ENCODE results near the gene IL36RN.
A peak's percentile ranks its signal among the peaks of the same experiment; 100 is the strongest.

IL36RN gene

DNA sequence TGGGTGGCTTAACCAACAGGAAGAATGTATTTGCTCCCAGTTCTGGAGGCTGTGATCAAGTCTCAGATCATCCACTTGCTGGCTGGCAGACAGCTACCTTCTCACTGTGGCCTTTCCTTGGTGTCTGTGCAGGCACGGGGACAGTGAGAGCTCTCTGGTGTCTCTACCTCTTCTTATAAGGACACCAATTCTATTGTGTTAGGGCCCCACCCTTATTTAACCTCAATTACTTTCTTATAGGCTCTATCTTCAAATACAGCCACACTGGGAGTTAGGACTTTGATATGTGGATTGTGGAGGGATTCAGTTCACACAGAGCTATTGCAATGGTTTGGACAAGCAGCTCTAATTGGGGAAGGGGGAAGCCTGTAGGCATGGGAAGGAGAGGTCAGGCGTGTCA is 43.1 kb downstream of the IL36RN start:
- no peak for DNase-seq (ENCODE audit: low read depth)

DNA sequence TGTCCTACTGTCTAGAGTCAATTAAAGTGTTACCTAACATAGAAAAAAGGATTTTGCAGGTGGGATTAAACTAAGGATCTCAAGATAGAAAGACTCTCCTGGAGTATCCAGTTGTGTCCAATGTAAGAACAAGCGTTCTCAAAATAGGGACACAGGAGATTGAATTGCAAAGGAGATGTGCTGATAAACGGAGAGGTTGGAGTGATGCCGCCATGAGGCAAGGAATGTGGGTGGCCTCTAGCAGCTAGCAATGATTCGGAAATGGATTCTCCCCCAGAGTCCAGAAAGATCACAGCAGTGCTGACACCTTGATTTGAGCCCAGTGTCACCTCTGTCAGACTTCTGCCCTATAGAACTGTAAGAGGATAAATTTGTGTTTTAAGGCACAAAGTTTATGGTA is 44.3 kb downstream of the IL36RN start:
- DNase-seq (ENCODE audit: low read depth) = no peak

DNA sequence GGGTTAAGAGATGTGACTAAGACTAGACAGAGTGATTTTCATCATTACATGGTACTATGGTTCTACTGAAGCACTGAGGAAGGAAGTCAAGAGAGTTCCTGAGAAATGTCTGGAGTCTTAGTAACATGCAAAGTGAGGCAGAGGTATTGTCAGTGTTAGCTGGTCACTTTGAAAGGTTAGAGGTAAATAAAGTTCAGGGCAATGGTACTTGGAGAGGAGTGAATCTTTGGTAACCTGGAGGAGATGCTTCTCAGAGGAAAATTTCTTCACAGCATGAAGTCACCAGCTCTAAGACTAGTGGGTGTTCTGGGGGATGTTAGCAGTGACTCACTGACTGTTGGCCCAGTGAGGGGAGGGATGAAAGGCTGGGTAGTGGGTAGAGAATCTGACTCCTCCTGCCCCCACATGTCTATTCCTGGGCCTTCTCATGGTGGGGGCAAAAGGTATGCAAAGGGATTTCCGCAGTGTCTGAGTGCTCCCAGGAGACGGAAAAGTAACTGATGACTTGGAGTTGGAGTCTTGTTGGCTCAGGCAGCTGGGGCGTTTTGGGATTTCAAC is 45.1 kb downstream of the IL36RN start:
- no peak for DNase-seq (ENCODE audit: low read depth)

DNA sequence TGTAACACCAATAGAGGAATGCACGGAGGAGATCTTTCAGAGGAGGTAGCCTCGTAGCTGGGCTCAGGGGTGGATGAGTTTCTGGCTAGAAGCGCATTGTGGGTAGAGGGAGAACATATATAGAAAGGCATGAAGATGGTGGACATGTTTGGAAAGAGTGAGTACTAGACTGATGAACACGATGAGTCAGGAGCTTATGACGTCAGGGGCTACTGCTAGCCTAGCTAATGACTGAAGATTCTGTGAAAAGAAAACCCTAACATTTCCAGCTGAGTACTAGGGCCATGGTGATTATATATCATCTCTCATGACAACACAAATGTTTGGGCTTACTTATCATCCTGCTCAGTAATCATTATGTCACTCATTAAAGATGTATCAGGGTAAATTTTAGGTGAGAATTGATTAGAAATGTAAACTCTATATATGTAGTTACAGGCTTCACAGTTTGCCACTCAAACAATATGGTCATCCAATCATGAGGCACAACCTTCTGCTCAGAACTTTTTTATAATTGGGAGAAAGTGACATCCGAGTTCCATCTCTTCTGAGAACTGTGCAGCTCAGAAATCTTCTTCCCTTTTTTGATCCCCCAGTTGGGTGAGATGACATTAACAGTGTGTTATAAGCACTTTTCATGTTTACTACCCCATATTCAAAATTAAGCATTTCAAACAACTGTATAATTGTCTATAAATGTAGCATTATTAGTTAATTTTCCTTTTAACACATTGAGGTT is 46.2 kb downstream of the IL36RN start:
- DNase-seq (ENCODE audit: low read depth) = peak; percentile 24

DNA sequence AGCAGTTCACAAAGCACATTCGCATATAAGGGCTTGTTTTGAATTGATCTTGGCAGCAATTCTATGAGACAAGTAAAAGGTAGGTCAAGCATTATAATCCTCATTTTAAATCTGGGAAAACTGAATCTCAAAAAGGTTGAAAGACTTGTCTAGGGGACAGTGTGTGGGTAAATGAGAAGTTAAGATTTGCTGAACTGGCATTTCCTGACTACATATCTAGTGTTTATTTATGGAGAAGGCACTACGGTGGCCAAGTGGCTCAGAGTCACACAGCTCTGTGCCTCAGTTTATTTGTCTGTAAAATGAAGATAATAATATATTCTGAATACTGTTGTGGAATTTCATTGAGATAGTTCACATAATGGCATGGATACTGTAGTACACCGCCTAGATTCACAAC is 52.1 kb downstream of the IL36RN start:
- no peak for DNase-seq (ENCODE audit: low read depth)

DNA sequence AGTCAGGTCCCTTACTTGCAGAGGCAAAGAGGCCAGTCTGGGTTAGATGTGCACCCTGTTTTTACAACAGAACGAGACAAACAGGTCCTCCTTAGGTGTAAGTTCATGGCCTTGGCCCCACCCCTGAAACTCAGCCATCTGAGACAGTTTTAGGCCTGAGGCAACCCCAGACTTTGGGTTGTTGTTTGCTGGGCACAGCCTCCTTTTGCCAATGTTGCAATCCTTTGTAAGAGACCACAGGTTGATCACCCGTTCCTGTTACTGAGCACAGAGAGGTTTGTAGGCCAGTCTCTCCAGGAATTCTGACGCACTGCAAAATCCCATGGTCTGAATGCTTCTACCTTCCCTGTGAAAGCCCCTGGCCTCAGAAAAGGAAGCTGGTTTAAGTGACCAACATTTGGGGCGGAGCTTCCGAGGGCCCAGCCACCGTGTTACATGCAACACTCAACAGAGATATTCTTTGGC is 52.9 kb downstream of the IL36RN start:
- no peak for DNase-seq (ENCODE audit: low read depth)

DNA sequence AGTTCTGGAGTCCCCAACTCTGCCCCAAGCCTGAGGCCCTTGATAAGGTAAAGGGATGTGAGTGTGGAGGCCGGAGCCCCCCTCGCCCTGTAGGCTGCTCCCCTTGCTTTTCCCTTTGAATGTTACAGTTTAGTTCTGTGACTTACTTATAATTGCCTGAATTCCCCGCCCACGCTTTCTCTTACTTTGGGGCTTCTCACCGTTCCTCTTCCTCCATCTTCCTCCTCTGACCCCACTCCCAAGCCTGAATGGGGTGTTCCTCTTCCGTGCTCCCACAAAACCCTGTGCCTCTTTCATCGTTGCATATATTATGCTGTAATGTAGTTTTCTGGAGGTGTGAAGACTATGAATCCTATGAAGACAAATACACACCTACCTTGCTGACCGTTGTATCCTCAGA is 53.4 kb downstream of the IL36RN start:
- DNase-seq (ENCODE audit: low read depth) = no peak

DNA sequence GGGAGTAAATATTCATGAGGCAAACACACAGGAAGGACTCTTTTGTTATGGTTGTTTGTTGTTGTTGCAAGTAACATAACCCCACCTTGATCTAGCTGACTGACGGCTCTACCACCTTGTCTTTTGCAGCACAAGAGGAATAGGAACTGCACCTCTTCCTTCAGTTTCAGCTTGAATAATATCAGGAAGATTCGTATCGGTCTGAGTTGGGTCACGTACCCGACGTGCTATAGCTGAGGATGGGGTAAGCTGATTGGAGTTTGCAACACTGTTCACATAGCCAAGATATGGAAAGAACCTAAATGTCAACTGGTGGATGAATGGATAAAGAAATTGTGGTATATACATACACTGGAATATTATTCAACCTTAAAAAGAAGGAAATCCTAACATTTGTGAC is 53.9 kb downstream of the IL36RN start:
- no peak for DNase-seq (ENCODE audit: low read depth)

DNA sequence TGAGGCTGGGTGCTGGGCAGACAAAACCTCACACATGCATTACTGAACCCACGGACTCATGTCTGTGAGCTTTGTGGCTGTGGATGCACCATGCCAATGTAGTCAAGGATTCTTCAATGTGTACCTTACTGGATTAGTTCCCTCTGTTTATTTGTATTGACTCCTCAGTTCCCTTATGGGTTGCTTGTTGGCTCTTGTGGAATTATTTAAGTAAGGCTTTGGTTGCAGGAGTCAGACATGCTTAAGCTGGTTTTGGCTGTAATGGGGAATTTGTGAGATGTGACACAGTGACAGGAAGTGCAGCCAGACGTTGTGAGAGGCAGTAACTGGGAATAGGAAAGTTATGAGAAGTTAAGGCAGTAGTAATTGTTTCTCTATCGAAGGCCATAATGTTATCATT is 54.8 kb downstream of the IL36RN start:
- DNase-seq (ENCODE audit: low read depth) = no peak
